Measurements from ENCODE around the gene KLHL4. TPM values are rescaled to one million over a fixed set of nuclear protein-coding genes. Genes with fewer than 3 reads are reported as not detected.

Gene KLHL4
- total and polyA plus RNA-seq, 2 of the 13 experiments (the other 11 are each of a cell fraction or from before 2014, with no cell fraction given), result 0.15 TPM; not detected in 1

- no peak for TF ChIP-seq ZNF431 (CRISPR knock-in tag; IDR thresholded peaks at IDR 0.05; ENCODE audit: borderline replicate concordance, low read depth)
- no peak for TF ChIP-seq ZNF160 (CRISPR knock-in tag; IDR thresholded peaks at IDR 0.05)
- TF ChIP-seq NFAT5 (CRISPR knock-in tag; IDR thresholded peaks at IDR 0.05), result no peak
- no peak for TF ChIP-seq KLF11 (CRISPR knock-in tag; IDR thresholded peaks at IDR 0.05)
- TF ChIP-seq EP300 (IDR thresholded peaks at IDR 0.05; ENCODE audit: low read depth in 2 of 2, low read length in 2 of 2), result no peak
- TF ChIP-seq EP300 (CRISPR knock-in tag; IDR thresholded peaks at IDR 0.05; ENCODE audit: borderline replicate concordance), result no peak
- no peak for TF ChIP-seq PCBP2 (optimal IDR thresholded peaks at IDR 0.05; ENCODE audit: low read depth, low read length, poor library complexity, severe bottlenecking)
- no peak for TF ChIP-seq ZSCAN22 (CRISPR knock-in tag; IDR thresholded peaks at IDR 0.05)
- TF ChIP-seq ZFY (CRISPR knock-in tag; IDR thresholded peaks at IDR 0.05), result no peak
- no peak for TF ChIP-seq TOPORS (CRISPR knock-in tag; IDR thresholded peaks at IDR 0.05)
- TF ChIP-seq ZBTB20 (CRISPR knock-in tag; IDR thresholded peaks at IDR 0.05; ENCODE audit: borderline replicate concordance, low read depth), result no peak
- no peak for TF ChIP-seq ZNF879 (CRISPR knock-in tag; IDR thresholded peaks at IDR 0.05)
Observed at GRCh38 chrX:87572901-87573300, 55.3 kb downstream of the KLHL4 start (continued).
